Endometrial microvascular endothelial cells (primary cell): ENCODE data around the gene NME7. TPM values are rescaled to one million over a fixed set of nuclear protein-coding genes. Genes with fewer than 3 reads are reported as not detected.

ENCODE experiments used
- in situ Hi-C: cut with HindIII; loops from 2 replicates; pipeline ENCODE4 v1.10.0; 2017; ENCODE audit warnings: low sequenced_read_pairs, low pct_unique_long_range_greater_than_20kb; ENCODE audit errors: inconsistent ontology term
- total RNA-seq: library from RNA; depleted of rRNA; stranded (reverse); fragments of >200 nt; gene quantifications from one replicate; pipeline ENCODE4 v1.2.3, GENCODE V29; 2015; ENCODE audit errors: inconsistent ontology term

NME7 gene
- total RNA-seq, 1 donor from 2014 or later, result 22.7 TPM

DNA sequence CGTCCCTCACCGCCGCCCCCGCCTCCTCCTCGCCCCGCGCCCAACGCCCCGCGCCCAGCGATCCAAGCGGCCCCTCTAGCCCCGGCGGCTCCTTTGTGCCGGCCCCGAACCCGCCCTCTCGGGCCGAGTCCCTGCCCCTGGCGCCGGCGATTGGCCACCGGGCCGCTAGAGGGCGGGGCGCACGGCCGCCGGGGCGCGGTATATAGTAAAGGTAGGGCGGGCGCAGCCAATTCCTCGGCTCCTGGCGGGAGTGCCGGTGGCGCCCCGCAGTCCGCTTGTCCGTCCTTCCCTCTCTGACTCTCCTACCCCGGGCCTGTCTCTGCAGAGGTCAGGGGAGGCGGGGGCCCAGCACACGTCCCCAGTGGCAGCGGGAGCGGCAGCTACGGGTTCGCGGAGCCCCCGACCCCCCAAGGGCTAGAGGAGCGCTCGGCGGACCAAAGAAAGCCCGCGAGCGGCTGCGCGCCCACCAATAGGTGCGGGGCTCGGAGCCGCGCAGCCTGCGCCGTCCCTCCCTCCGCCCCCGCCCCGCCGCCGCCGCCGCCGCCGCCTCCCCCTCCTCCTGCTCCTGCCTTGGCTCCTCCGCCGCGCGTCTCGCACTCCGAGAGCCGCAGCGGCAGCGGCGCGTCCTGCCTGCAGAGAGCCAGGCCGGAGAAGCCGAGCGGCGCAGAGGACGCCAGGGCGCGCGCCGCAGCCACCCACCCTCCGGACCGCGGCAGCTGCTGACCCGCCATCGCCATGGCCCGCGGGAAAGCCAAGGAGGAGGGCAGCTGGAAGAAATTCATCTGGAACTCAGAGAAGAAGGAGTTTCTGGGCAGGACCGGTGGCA lies 261.3 kb downstream of the NME7 start, which contains the start of gene ATP1B1:
ATP1B1 (plus strand) TSS at position 596 of the 826 bp plus-strand sequence; CDS start at position 736, 140 bp downstream.
- in situ Hi-C loops, result no loop called here

DNA sequence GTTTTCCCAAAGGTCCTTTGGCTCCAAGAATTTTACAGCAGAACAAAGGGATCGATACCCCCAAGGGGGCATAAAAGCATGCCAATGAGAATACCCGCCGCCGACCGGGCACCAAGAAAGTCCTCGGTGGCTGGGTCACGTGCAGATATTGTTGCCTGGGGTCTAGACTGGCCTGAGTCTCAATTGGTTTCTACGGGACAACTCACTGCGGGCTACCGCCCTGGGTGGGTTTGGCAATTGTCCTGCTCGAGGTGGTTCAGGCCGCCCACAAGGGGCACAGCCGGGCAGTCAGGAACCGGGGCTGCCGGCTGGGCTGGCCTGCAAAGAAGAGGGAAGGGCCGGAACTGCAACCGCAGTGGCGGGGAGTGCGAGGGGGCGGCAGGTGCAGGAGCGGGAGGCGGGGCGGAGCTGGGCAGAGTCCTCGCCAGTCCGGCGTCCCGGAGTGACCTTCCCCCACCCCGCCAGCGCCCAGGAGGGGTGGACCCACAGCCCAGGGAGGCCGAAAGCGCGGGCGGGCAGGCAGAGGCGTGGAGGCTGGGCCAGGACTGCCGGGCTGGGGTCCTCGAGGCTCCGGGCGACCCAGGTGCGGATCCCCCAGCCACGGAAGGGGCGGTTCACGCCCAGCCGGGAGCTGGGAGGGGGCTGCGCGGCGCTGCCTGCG lies 262.0 kb downstream of the NME7 start:
- in situ Hi-C loops, result no loop called here

DNA sequence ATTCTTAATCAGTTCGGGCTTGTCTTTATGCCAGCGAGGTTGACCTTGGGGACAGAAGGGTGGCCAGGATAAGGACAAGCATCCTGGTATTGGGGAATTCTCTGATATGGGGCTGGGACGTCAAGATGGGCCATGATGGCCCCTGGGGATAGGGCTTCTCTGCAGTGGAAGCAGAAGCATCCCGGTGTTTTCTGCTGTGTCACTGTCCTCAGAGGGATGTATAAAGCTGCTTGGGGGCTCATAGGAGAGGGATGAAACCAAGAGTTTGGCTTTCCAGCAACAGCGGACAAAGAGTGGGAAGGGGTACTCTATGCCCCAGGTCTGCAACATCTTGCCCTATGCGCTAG lies 262.5 kb downstream of the NME7 start:
- in situ Hi-C loops, result no loop called here

DNA sequence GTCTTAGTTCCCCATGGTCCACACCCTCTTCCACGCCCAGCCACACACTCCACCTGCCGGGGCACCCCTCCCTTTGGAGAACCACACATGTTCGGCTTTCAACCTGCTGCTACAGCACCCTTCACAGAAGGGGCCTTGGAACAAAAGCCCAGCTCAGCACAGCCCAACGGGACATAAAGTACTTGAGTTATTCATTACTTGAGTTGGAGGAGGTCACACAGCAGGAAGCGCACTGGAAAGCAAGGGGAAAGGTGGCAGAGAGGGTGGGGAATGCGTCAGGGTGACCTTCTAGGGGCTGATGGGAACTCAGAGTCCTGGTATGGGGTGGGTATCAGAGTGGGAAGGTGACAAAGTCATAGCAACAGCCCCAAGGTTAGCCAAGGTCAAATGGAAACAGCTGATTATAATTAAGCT lies 264.1 kb downstream of the NME7 start:
- in situ Hi-C loops, result no loop called here

DNA sequence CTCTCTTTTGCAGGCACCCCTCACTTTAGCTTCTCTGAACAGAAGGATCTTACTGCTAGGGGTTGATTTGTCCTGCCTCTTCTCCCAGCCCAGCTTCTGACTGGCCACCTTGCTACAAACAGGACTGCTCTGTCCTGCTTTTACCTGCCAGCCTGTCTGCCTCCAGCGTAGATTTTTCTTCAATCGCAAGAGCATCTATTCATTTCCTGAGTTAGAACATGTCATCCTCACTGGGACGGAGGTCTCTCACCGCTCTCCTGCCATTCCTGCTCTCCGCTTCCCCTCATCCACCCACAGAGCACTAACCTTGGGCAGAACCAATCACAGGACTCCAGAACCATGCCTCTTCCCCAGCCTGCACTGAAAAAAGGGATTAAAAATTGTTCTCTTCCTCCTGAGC lies 264.6 kb downstream of the NME7 start:
- in situ Hi-C loops, result no loop called here

DNA sequence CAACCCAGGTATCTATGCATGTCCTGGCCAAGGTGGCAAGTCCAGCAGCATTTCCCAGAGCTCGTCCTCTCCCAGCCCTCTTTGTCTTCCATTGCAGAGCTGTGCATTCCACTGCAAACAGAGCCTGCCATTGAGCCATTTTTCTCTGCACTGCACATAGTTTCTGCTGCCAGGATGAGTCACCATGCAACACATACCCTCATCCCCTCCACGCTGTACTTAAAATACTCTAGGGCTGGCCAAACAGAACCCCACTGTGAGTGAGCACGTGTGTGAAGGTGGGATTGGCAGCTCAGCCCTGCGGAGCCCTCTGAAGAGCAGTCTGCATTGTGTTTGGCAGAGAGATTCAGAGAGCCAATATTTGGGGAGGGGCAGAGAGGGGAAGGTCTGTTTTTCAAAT lies 265.0 kb downstream of the NME7 start:
- in situ Hi-C loops, result no loop called here

DNA sequence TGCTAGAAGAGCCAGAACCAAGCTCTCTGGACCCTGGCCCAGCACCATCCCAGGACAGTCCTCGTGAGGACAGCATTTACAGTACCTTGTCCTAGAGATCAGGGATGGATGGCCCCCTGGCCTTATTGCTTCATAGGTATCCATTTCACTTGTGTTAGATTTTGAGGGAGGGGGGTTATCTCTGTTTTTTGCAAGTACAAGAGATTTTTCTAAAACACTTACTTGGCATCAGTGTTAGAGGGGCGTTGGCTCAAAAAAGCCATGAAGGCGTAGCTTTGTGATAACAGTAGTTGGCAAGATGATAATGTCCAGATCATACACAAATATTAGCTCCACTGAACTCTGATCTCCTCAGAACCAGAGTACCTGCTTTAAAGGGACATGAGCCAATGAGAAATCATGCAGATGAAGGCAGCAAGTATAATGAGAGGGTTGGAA lies 266.9 kb downstream of the NME7 start:
- in situ Hi-C loops, result no loop called here

DNA sequence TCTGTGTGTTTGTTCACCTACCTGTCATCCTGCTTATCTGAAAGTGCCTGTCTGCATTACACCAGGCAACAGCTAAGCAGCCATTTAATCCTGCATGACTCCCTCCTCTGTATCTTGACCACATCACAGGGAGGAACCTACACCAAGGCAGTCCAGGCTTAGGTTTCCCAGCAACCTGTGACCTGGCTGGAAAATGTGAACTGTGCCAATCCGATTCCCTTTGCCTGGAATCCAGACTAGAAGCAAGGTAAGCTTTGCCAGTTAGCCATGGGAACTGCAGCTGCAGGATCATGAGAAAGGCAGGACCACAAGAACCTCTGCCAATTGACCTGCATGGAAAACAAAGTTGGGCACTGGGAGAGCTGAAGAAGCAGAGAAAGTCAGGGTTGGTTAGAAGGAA lies 267.4 kb downstream of the NME7 start:
- in situ Hi-C loops, result no loop called here

DNA sequence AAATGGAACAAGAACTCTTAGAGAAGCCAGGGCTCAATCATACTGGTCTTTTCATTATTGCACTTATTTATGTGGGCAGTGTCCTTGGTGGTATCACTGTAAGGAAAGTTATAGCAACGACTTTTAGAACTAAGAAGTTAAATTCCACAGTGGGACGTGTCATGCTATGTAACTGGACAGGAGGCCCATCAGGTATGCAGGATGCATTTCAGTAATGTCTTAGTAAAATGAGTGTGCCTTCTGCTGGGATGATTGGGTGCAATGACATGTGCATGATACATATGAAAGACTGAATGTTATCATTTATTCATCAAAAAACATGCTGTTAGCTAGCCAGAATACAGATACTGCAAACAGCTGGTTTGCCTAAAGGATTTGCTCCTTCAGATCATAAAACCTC lies 268.0 kb downstream of the NME7 start:
- in situ Hi-C loops, result no loop called here

DNA sequence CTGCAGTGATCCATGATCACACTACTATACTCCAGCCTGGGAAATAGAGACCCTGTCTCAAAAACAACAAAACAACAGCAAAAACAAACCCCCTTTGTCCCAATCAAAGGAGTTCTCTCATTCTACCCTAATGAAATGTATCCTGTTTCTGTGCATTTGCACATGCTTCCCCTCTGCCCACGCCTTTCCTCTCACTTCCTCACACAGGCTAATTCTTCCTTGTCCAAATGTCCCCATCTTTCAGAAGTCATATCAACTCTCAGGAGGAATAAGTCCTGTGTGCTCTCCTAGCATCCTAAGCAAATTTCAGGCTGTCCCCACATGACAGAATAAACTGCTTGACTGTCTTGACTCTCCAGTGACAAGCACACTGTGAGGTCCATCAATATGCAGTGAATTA lies 269.2 kb downstream of the NME7 start:
- in situ Hi-C loops, result no loop called here

DNA sequence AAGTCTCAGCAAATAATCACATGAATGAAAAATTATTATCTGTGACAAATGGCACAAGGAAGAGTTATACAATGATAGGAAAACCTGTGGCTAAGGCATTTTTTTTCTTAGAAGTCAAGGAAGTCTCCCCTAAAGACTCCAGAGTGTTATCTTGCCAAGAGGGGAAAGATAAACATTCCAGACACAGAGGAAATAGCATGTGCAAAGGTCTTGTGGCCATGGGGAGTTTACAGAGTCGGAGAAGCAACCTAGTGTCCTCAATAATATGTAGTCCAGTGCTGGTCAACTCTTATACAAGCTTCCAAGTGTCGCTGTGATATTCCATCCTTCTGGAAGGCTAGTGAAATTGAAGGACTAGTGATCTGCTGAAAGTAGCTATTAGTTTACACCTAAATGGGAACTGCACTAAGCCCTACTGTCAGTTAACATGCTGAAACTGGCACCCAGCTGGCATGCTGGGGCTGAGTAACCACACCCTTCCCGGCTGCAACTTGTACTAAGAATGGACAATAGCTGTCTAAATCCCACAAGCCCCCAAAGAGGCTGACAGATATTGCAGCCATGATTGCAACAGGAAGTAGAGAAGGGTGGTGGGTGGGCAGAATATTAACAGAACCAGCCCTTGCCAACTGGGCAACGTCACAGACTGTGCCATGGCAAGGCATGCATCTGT lies 272.6 kb downstream of the NME7 start:
- in situ Hi-C loops, result no loop called here

DNA sequence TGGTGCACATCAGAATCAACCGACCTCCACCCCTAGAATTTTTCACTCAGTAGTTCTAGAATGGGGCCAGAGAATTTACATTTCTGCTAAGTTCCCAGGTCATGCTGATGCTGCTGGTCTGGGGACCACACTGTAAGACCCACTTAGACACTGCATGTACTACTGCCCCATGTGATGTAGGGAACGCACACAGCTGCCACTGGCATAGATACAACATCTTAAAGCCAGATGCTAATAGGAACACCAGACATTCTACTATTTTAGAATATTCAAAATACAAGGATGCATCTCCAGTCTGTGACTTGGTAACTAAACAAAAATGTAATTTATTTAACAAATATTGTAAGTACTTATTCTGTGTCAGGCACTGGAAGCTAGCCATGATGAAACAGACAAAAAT lies 275.2 kb downstream of the NME7 start:
- in situ Hi-C loops, result no loop called here

DNA sequence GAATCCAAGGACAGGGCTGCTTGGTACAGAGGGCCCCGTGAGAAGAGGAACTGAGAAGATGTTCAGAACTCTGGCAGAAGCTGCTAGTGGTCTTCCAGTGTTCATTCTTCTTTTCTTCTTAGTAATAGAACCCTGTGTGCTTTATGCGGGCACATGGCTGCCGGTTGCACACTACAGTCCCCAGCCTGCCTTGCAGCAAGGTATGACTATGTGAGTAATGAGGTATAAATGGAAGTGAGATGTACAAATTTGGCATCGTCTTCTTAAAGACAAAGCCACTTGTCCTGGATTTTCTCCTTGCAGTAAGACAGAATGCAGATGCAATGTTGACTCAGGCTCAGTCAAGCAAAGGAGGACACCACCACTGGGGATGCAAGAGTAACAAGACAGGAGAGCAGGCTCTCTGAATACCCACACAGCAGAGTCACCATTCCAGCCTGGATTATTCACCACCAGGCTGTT lies 276.1 kb downstream of the NME7 start:
- in situ Hi-C loops, result no loop called here

DNA sequence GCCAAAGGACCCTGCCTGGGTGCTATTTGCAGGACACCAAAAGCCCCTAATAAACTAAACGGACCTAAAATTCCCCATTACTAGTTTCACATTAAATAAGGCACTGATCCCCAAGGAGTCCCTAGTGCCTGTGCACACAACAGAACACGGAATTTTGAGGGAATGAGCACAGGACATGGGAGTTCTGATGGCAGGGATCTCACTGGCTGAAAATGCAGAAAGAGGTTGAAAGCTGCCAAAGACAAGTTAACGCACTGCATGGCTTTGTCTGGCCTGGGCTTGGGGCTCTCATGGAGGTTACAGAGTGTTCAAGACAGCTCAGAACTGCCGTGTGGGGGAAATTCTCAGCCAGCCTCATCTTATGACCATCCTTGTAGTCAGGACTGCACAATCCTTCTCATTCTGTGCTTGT lies 276.7 kb downstream of the NME7 start:
- in situ Hi-C loops, result no loop called here

DNA sequence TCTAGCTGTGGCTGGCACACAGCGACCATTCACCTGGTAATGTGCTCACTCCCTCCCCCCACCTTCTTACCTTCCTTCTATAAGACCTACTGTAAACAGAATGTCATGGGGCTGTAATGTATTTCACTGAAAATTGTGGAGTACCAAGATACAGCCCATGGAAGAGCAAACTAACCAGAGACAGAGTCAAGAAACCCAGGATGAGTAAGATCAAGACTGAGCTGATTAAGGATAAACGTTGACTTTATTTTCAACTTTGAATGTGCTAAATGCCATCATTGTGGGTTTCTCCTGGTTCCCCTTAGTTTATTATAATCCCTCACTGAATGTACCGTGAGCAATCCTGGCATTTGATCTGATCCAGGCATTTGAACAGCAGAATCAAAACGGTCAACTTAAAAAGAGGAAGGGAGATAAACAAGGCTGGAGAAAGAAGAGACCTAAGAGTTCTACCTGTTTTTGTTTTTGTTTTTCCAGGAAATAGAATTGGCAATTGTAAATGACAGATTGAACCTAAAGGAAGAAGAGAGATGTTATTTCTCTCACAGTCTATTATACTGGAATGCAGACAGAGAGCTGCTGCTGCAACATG lies 277.2 kb downstream of the NME7 start:
- in situ Hi-C loops, result no loop called here

DNA sequence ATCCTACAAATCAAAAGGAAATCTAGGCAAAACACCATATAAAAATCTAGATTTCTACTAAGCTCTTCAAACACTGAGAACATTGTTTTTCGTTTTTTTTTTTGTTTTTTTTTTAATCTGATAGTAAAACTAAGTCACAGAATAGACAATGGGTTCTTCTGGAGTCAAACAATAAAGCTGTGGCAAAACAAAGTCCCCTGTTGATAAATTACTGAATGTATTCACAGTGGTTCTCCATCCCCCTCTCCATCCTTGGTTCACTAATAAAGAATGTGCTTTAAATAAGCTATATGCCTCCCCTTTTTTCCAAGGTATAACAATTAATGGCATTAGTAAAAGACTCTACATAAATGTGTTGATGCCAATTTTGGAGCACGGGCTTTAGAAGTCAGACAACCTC lies 277.8 kb downstream of the NME7 start:
- in situ Hi-C loops, result no loop called here

DNA sequence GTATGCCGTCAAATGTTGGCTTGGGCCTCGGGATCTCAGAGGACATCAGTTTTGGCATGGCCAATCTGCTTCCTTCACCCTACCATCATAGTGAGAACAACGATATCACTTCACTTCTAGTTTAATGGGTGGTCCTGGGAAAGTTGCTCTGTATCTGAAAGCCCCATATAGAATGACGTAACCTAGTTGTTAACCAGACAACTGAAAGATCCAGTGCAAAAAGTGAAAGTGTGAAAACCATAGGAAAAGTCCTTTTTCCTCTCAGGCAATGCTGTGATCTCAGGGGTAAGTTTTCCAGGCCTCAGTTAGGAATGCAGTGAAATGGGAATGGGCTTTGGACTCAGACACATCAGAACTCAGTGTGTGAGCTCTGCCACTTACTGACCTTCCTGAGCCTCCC lies 279.7 kb downstream of the NME7 start:
- in situ Hi-C loops, result no loop called here

DNA sequence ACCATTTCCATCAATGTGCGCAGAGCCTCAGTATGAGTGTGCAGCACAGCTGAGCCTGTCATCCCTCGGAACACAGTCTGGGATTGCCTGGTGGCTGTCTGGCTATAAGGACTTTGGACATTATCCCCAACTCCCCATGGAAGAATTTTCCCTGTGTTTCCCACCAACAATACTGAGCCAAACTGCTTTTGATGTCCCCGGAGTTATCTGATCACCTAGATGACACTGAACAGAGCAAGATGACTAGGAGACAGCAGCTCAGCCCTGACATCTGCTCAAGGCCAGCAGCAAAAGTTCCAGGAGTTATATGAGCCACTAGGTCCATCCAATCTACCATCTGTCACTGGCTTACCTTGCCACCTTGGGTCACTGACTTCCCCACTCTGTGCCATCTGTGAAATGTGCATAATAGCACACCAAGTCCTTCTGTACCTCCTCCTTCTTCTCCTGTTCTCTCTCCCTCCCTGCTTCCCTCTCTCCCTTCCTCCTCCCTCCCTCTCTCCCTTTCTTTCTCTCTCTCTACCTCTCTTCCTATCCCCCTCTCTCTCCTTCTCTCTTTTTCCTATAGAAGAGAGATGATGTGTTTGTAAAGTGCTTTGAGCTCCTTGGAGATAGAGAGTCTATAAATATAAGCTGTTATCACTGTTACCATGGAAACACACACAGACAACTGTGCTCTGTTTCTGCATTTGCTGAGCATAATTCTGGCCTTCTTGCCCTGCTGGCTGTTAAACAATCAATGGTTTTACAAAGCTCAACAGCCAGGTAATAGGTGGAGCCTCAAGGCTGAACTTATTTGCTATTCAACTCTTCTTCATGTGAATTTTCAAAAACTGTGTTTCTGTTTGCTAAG lies 280.8 kb downstream of the NME7 start:
- in situ Hi-C loops, result no loop called here

DNA sequence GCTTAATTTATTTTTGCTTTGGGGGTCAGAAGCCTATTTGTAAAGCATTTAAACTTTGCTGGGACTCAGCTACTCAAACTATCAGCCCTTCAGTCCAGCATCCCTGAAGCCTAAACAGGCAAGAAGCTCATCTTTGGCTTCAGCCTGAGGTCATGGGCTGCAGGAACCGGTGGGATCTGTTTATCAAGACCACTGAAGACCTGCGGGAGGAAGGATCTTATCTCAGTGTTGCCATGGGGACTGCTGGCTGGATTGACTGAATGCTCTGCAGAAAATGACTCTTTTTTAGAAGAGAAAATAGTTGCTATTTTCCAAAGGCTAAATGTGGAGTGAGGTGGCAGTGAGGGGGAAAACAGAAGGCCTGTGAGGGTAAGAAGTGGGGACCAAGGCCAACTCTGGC lies 281.7 kb downstream of the NME7 start:
- in situ Hi-C loops, result no loop called here
